Erythroblast (primary cell): ENCODE results near the gene MRPS12.

ENCODE experiments used
- GATA1 ChIP-seq: IDR thresholded peaks from 2 replicates; pipeline ENCODE4 v1.6.1; 2011; ENCODE audit warnings: low read depth, mild to moderate bottlenecking, control low read depth, low read length, moderate library complexity
- POLR2A ChIP-seq: IDR thresholded peaks from 2 replicates; pipeline ENCODE4 v1.6.1; 2011; ENCODE audit warnings: mild to moderate bottlenecking, low read length

DNA sequence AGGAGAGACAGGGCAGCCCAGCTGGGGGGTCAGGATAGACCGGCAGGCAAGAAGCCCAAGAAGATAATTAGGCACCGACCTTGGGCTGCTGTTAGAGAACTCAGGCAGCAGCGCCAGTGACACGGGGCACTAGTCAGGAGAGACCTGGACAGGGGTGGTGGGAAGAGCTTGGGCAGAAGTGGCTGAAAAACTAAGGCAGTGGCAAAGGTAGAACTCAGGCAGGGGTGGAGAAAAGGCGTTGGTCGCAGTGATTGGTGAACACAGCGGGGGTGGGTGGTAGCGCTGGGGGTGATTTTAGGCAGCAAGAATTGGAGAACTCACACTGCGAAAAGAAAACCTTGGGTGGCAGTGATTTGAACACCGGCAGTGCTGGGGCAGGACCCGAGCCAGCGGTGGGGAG is 23.1 kb upstream of the MRPS12 start:
- TF ChIP-seq POLR2A (no peak), GATA1 (no peak)
